Measurements from ENCODE around the gene YPEL1. TPM values are rescaled to one million over a fixed set of nuclear protein-coding genes. Genes with fewer than 3 reads are reported as not detected.
A peak's percentile ranks its signal among the peaks of the same experiment; 100 is the strongest.
"Not testable (repeated sequence)": the region's sequence is repeated elsewhere in the genome, so short reads cannot be mapped to it uniquely, and the experiment has no call there.

The YPEL1 gene
- polyA plus RNA-seq, 1 donor from 2014 or later: 16.8 TPM

DNA sequence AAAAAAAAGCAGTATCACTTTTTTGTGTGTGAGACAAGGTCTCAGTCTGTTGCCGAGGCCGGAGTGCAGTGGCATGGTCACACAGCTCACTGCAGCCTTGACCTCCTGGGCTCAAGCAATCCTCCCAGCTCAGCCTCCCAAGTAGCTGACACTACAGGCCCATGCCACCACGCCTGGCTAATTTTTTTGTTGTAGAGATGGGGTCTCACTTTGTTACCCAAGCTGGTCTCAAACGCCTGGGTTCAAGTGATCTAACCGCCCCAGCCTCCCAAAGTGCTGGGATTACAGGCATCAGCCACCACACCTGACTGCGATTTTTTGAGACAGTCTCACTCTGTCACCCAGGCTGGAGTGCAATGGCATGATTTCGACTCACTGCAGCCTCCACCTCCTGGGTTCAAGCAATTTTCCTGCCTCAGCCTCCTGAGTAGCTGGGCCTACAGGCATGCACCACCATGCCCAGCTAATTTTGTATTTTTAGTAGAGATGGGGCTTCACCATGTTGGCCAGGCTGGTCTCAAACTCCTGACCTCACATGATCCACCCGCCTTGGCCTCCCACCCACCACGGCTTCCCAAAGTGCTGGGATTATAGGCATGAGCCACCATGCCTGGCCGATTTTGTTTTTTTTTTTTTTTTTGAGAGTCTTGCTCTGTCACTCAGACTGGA, 15.3 kb downstream of the YPEL1 start:
- not testable (repeated sequence) for H3K27ac Mint-ChIP-seq, H3K36me3 Mint-ChIP-seq, H3K27me3 Mint-ChIP-seq, H3K9me3 Mint-ChIP-seq, H3K4me3 Mint-ChIP-seq
- peaks cover 9 to 13% (median 11%) of the 10 kb centered on the region in 3 donors for H3K4me1 Mint-ChIP-seq

DNA sequence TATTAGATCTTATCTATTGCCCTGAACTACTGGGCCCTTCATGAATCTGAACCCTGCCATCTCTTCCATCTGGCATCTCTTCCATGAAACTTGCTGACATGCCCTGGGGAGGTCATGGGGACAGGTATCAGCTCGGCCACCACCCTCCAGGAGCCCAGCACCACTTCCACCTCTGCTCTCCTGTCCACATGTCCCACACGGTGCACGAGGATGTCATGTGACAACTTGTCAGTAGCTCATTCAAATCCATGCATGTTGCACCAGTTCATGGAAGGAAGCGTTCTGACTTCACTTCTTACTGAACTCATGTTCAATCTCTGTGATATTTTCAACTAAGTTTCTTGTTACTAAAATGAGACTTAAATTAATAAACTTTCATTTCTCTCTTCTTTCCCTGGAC, 16.6 kb downstream of the YPEL1 start:
- Mint-ChIP-seq H3K27me3 (no peaks in the 10 kb centered on the region), H3K4me3 (peak overlapping the region in 1 of 4 donors; percentile 46), H3K9me3 (no peaks in the 10 kb centered on the region), H3K36me3 (peaks cover 6% of the 10 kb centered on the region), H3K4me1 (peaks cover 10 to 16% (median 13%) of the 10 kb centered on the region in 3 donors), H3K27ac (peak overlapping the region in 1 of 3 donors; percentile 96)

- H3K4me1 Mint-ChIP-seq: peaks cover 11 to 16% (median 13%) of the 10 kb centered on the region in 3 donors
- H3K36me3 Mint-ChIP-seq: peaks cover 4% of the 10 kb centered on the region
- H3K9me3 Mint-ChIP-seq: no peaks in the 10 kb centered on the region
- no peaks in the 10 kb centered on the region for H3K27me3 Mint-ChIP-seq
- no peak overlapping the region for H3K27ac Mint-ChIP-seq
- H3K4me3 Mint-ChIP-seq: peak overlapping the region in 1 of 4 donors; percentile 38
These were observed 17.1 kb downstream of the YPEL1 start for GRCh38 chr22:21718499-21718898.

GRCh38 chr22:21716395-21717122, 19.0 kb downstream of the YPEL1 start:
- H3K27ac Mint-ChIP-seq, H3K27me3 Mint-ChIP-seq, H3K9me3 Mint-ChIP-seq, H3K36me3 Mint-ChIP-seq, H3K4me3 Mint-ChIP-seq: not testable (repeated sequence)
- peaks cover 12 to 18% (median 16%) of the 10 kb centered on the region in 3 donors for H3K4me1 Mint-ChIP-seq

DNA sequence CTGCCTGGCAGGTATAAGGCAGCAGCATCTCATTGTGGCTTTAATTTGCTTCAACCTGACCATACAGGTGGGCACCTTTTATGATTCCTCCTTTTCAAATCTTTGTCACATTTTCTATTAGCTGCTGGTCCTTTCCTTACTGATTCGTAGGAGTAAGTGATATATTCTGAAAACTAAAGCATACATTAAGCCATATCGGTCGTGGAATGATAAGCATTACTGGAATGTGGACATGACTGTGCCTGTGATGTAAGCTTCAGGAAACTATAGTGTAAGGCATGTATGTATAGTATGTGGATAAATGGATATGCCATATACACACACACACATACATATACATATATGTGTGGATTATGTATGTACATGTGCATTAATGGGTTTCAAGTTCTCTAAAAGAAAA, 20.8 kb downstream of the YPEL1 start:
- no peak overlapping the region for H3K4me3 Mint-ChIP-seq
- peaks cover 4% of the 10 kb centered on the region for H3K36me3 Mint-ChIP-seq
- H3K9me3 Mint-ChIP-seq: no peaks in the 10 kb centered on the region
- H3K27me3 Mint-ChIP-seq: no peaks in the 10 kb centered on the region
- peak overlapping the region in 1 of 3 donors; percentile 53 for H3K27ac Mint-ChIP-seq
- H3K4me1 Mint-ChIP-seq: peaks cover 12 to 18% (median 16%) of the 10 kb centered on the region in 3 donors

- no peaks in the 10 kb centered on the region for H3K9me3 Mint-ChIP-seq
- peak overlapping the region in 1 of 4 donors; percentile 52 for H3K4me3 Mint-ChIP-seq
- H3K27me3 Mint-ChIP-seq: no peaks in the 10 kb centered on the region
- H3K27ac Mint-ChIP-seq: no peak overlapping the region
- peaks cover 4% of the 10 kb centered on the region for H3K36me3 Mint-ChIP-seq
- H3K4me1 Mint-ChIP-seq: peaks cover 9 to 15% (median 12%) of the 10 kb centered on the region in 3 donors
These were observed 21.4 kb downstream of the YPEL1 start for GRCh38 chr22:21714059-21714770.

GRCh38 chr22:21713428-21714058, 22.1 kb downstream of the YPEL1 start:
- no peaks in the 10 kb centered on the region for H3K27me3 Mint-ChIP-seq
- H3K4me3 Mint-ChIP-seq: peak overlapping the region in 1 of 4 donors; percentile 49
- H3K27ac Mint-ChIP-seq: peak overlapping the region in 1 of 3 donors; percentile 52
- H3K9me3 Mint-ChIP-seq: no peaks in the 10 kb centered on the region
- H3K4me1 Mint-ChIP-seq: peaks cover 5 to 10% (median 7%) of the 10 kb centered on the region in 3 donors
- peaks cover 2% of the 10 kb centered on the region for H3K36me3 Mint-ChIP-seq

DNA sequence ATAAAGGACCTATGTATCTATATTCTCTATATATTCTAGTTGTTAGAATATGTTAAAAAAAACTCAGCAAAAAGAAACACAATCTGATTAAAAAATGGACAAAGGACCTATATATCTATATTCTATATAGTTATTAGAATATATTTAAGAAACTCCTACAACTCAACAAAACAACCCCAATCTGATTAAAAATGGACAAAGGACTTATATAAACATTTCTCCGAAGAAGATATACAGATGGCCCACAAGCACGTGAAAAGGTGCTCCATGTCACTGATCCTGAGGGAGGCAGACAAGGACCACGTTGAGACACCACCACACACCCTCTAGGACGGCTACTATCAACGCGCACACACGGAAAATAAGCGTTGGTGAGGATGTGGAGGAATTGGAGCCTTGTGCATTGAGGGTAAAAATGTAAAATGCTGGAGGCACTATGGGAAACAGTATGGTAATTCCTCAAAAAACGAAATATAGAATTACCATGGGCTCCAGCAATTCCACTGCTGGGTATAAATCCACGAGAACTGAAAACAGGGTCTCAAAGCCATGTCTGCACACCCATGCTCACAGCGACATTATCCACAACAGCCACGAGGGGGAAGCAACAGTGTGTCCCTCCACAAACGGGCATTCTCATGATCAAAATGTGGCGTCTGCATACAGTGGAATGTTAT, 22.7 kb downstream of the YPEL1 start:
- Mint-ChIP-seq H3K27ac (peak overlapping the region in 1 of 3 donors; percentile 52), H3K36me3 (peaks cover 2% of the 10 kb centered on the region), H3K27me3 (no peaks in the 10 kb centered on the region), H3K9me3 (no peaks in the 10 kb centered on the region), H3K4me1 (peaks cover 5 to 9% (median 7%) of the 10 kb centered on the region in 3 donors), H3K4me3 (peak overlapping the region in 1 of 4 donors; percentile 49)

DNA sequence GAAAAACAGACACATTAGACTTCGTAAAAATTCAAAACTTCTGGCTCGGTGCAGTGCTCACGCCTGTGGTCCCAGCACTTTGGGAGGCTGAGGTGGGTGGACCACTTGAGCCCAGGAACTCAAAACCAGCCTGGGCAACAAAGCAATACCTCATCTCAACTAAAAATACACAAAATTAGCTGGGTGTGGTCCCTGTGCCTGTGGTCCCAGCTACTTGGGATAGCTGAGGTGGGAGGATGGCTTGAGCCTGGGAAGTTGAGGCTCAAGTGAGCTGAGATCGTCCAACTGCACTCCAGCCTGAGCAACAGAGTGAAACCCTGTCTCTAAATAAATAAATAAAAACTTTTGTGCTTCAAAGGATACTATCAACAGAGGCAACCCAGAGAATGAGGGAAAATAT, 23.7 kb downstream of the YPEL1 start:
- Mint-ChIP-seq H3K27me3 (no peaks in the 10 kb centered on the region), H3K9me3 (no peaks in the 10 kb centered on the region), H3K4me3 (no peak overlapping the region), H3K4me1 (peaks cover 5 to 11% (median 5%) of the 10 kb centered on the region in 3 donors), H3K36me3 (peaks cover 2% of the 10 kb centered on the region), H3K27ac (no peak overlapping the region)

DNA sequence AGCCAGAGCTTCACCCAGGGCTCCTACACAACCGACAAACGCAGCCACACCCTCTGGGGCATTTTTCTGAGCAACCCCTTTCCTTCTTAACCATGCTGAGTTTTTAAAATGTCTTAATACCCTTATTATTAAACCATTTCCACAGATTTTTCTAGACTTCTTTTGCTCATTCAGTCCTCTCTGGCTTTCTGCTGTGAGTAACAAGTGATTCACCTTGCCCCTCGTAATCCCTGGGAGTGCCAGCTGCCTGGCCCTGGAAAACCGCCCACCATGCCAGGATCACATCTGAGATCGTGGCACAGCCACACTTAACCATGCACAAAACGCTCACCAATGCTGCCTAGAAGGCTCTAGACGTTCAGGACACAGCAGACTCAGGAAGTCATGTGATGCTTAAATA, 25.4 kb downstream of the YPEL1 start:
- peak overlapping the region in 1 of 3 donors; percentile 57 for H3K27ac Mint-ChIP-seq
- peaks cover 5 to 11% (median 5%) of the 10 kb centered on the region in 3 donors for H3K4me1 Mint-ChIP-seq
- no peak overlapping the region for H3K4me3 Mint-ChIP-seq
- peaks cover 2% of the 10 kb centered on the region for H3K36me3 Mint-ChIP-seq
- H3K9me3 Mint-ChIP-seq: no peaks in the 10 kb centered on the region
- H3K27me3 Mint-ChIP-seq: no peaks in the 10 kb centered on the region

- H3K9me3 Mint-ChIP-seq: no peaks in the 10 kb centered on the region
- H3K27me3 Mint-ChIP-seq: no peaks in the 10 kb centered on the region
- no peak overlapping the region for H3K4me3 Mint-ChIP-seq
- H3K27ac Mint-ChIP-seq: no peak overlapping the region
- H3K4me1 Mint-ChIP-seq: peaks cover 2 to 10% (median 5%) of the 10 kb centered on the region in 3 donors
- H3K36me3 Mint-ChIP-seq: peaks cover 2% of the 10 kb centered on the region
These were observed 25.9 kb downstream of the YPEL1 start for GRCh38 chr22:21709688-21710087.

DNA sequence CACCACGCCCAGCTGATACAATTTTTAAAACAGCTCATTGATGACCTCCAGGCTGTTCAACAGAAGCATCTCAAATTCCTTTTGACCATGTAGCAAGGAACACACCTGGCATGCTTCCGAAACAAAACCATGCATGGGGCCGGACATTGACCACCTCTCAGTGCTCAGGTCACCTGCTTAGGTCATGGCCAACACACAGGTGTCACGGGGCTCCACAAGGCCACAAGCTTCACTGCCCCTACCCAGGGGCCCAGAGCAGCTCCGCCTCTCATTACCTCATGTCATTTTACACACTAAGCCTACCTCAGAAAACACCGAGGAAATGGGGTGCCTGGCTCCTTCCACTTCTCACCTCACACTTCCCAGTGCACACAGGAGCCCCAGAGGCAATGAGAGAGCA, 26.6 kb downstream of the YPEL1 start:
- Mint-ChIP-seq H3K36me3 (peaks cover 2% of the 10 kb centered on the region), H3K4me3 (no peak overlapping the region), H3K27me3 (no peaks in the 10 kb centered on the region), H3K4me1 (peaks cover 0 to 10% (median 5%) of the 10 kb centered on the region in 3 donors), H3K9me3 (no peaks in the 10 kb centered on the region), H3K27ac (no peak overlapping the region)

- peak overlapping the region in 1 of 4 donors; percentile 67 for H3K4me3 Mint-ChIP-seq
- no peaks in the 10 kb centered on the region for H3K27me3 Mint-ChIP-seq
- H3K27ac Mint-ChIP-seq: no peak overlapping the region
- peaks cover 2% of the 10 kb centered on the region for H3K36me3 Mint-ChIP-seq
- peaks cover 0 to 5% (median under 1%) of the 10 kb centered on the region in 3 donors for H3K4me1 Mint-ChIP-seq
- no peaks in the 10 kb centered on the region for H3K9me3 Mint-ChIP-seq
These were observed 27.9 kb downstream of the YPEL1 start for GRCh38 chr22:21707677-21708076.

GRCh38 chr22:21703684-21704316, 31.8 kb downstream of the YPEL1 start:
- Mint-ChIP-seq H3K9me3 (no peaks in the 10 kb centered on the region), H3K27ac (no peak overlapping the region), H3K4me3 (no peak overlapping the region), H3K27me3 (no peaks in the 10 kb centered on the region), H3K36me3 (peaks cover 3% of the 10 kb centered on the region), H3K4me1 (peaks cover 0 to 5% (median 2%) of the 10 kb centered on the region in 3 donors)
